WTC11 (cell line): ENCODE measurements around the gene APBA1.

Experiments used
- AFF4 ChIP-seq: sonication (generic); formaldehyde crosslinking; IDR thresholded peaks from 2 replicates; pipeline ENCODE4 v1.8.1; 2023; ENCODE audit warnings: mild to moderate bottlenecking, missing genetic modification reagents, borderline replicate concordance
- CTCF ChIP-seq: fragments of 200-600 bp; IDR thresholded peaks from 2 replicates; pipeline ENCODE4 v1.8.0; 2022; ENCODE audit warnings: antibody characterized with exemption
- OVOL2 ChIP-seq: fragments of 250-450 bp; sonication (Bioruptor Pico); IDR thresholded peaks from 2 replicates; pipeline ENCODE4 v1.9.0; 2021; ENCODE audit warnings: mild to moderate bottlenecking, borderline replicate concordance
- ZBTB21 ChIP-seq: sonication (generic); formaldehyde crosslinking; IDR thresholded peaks from 2 replicates; pipeline ENCODE4 v1.8.1; 2023; ENCODE audit warnings: mild to moderate bottlenecking, missing genetic modification reagents, borderline replicate concordance
- ZNF671 ChIP-seq: fragments of 250-450 bp; sonication (Bioruptor Pico); IDR thresholded peaks from 2 replicates; pipeline ENCODE4 v1.8.0; 2021; ENCODE audit warnings: mild to moderate bottlenecking
- TF ChIP-seq, protein P1 (sequence below): sonication (generic); formaldehyde crosslinking; IDR thresholded peaks from 2 replicates; pipeline ENCODE4 v1.8.1; 2023; ENCODE audit warnings: mild to moderate bottlenecking, missing genetic modification reagents, moderate library complexity

DNA sequence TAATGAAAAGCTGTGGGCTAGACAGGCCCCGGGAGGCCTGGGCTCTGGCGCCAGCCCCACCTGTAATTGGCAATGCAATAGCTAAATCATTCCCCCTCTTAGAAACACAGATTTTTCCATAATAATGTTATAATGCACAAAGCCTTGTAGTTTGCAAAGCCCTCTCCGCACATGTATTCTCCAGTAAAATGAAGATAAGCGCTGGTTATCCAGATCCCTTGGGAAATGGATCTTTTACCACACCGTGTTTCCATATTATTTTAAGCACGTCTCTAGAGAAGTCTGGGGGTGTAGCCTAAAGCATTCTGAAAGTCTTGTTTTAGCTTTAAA is 1.1 kb upstream of the APBA1 start:
- TF ChIP-seq, protein P1, sequence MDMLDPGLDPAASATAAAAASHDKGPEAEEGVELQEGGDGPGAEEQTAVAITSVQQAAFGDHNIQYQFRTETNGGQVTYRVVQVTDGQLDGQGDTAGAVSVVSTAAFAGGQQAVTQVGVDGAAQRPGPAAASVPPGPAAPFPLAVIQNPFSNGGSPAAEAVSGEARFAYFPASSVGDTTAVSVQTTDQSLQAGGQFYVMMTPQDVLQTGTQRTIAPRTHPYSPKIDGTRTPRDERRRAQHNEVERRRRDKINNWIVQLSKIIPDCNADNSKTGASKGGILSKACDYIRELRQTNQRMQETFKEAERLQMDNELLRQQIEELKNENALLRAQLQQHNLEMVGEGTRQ (CRISPR knock-in tag): no peak
- TF ChIP-seq ZNF671 (CRISPR knock-in tag) (no peak), OVOL2 (CRISPR knock-in tag) (no peak), AFF4 (no peak), ZBTB21 (CRISPR knock-in tag) (no peak), CTCF (no peak)
